GM21825 (cell line): ENCODE results near the gene MCEMP1.
A peak's percentile ranks its signal among the peaks of the same experiment; 100 is the strongest.

ENCODE experiments used
- ATAC-seq: cut with Tn5 transposase; IDR thresholded peaks from one replicate; pipeline ENCODE4 v1.9.1; 2021; ENCODE audit warnings: mild to moderate bottlenecking, moderate library complexity; ENCODE audit not compliant: unreplicated experiment

MCEMP1 gene

GRCh38 chr19:7692417-7693088, 15.7 kb downstream of the MCEMP1 start:
- ATAC-seq, result no peak

- ATAC-seq, result no peak
These were observed 17.6 kb downstream of the MCEMP1 start for GRCh38 chr19:7694499-7694898.

GRCh38 chr19:7697721-7698287, 20.9 kb downstream of the MCEMP1 start:
- no peak for ATAC-seq

GRCh38 chr19:7698583-7698982, 21.7 kb downstream of the MCEMP1 start:
- ATAC-seq, result no peak

- no peak for ATAC-seq
These were observed 22.1 kb downstream of the MCEMP1 start for GRCh38 chr19:7699003-7699402.

GRCh38 chr19:7699417-7700401, 22.8 kb downstream of the MCEMP1 start:
- ATAC-seq, result no peak

GRCh38 chr19:7701049-7701653, 24.3 kb downstream of the MCEMP1 start:
- no peak for ATAC-seq

- ATAC-seq, result peak; percentile 37
These were observed 25.0 kb downstream of the MCEMP1 start, which contains the start of gene FCER2 for GRCh38 chr19:7701654-7702457. FCER2 (minus strand) TSS chr19:7702131; CDS start chr19:7699760, 2,371 bp downstream.

GRCh38 chr19:7703332-7703731, 26.4 kb downstream of the MCEMP1 start:
- ATAC-seq, result no peak

GRCh38 chr19:7704280-7705060, 27.6 kb downstream of the MCEMP1 start:
- no peak for ATAC-seq

GRCh38 chr19:7705387-7706187, 28.7 kb downstream of the MCEMP1 start:
- peak; percentile 47 for ATAC-seq

- ATAC-seq, result no peak
These were observed 29.5 kb downstream of the MCEMP1 start for GRCh38 chr19:7706188-7706954.

GRCh38 chr19:7706955-7707456, 30.1 kb downstream of the MCEMP1 start:
- no peak for ATAC-seq

GRCh38 chr19:7709932-7710460, 33.1 kb downstream of the MCEMP1 start:
- ATAC-seq, result no peak

GRCh38 chr19:7710616-7711015, 33.7 kb downstream of the MCEMP1 start:
- no peak for ATAC-seq

GRCh38 chr19:7715671-7716070, 38.8 kb downstream of the MCEMP1 start:
- no peak for ATAC-seq

- ATAC-seq, result no peak
These were observed 39.9 kb downstream of the MCEMP1 start for GRCh38 chr19:7716762-7717161.
